ENCODE results near the gene CXorf58.

CXorf58 gene

GRCh38 chrX:23879380-23880090 lies 28.3 kb upstream of the CXorf58 start:
- no peak overlapping the region for H3K4me3 ChIP-seq (ENCODE audit: low read length)
- no peak for DNase-seq (ENCODE audit: low read depth)
- TF ChIP-seq, protein P1, sequence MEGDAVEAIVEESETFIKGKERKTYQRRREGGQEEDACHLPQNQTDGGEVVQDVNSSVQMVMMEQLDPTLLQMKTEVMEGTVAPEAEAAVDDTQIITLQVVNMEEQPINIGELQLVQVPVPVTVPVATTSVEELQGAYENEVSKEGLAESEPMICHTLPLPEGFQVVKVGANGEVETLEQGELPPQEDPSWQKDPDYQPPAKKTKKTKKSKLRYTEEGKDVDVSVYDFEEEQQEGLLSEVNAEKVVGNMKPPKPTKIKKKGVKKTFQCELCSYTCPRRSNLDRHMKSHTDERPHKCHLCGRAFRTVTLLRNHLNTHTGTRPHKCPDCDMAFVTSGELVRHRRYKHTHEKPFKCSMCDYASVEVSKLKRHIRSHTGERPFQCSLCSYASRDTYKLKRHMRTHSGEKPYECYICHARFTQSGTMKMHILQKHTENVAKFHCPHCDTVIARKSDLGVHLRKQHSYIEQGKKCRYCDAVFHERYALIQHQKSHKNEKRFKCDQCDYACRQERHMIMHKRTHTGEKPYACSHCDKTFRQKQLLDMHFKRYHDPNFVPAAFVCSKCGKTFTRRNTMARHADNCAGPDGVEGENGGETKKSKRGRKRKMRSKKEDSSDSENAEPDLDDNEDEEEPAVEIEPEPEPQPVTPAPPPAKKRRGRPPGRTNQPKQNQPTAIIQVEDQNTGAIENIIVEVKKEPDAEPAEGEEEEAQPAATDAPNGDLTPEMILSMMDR (conservative IDR thresholded peaks at IDR 0.05; ENCODE audit: low read depth, low read length) = no peak

DNA sequence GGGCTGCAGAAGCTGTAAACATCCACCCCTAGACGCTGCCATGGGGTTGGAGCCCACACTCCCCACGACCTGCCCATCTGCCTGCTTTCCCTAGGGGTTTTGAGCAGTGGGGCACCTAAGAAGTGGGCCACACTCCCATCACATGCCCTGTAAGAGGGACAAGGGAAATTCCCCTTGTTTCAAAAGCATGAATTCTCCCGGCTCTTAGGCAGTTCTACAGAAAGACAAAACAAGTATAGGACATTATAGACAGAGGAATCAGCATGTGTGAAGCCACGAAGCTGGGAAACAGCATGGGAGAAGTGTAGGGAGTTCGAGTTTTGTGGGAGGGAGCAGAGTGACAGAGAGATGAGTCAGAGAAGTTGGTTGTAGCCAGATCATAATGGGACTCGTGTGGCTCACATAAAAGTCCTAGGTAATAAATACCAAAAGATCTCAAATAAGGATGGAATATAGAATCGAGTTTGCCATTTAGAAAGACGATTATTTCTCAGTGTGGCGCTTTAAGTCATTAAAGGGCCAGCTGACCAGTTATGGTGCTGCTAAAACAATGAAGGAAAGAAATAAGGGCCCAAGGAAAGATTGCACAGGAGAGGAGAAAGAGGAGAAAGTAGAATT lies 24.0 kb upstream of the CXorf58 start:
- TF ChIP-seq, protein P1 (conservative IDR thresholded peaks at IDR 0.05; ENCODE audit: low read depth, low read length) = no peak
- DNase-seq (ENCODE audit: low read depth) = no peak
- no peak overlapping the region for H3K4me3 ChIP-seq (ENCODE audit: low read length)

GRCh38 chrX:23884427-23885024 lies 23.3 kb upstream of the CXorf58 start:
- H3K4me3 ChIP-seq (ENCODE audit: low read length) = no peak overlapping the region
- DNase-seq (ENCODE audit: low read depth) = no peak
- TF ChIP-seq, protein P1 (conservative IDR thresholded peaks at IDR 0.05; ENCODE audit: low read depth, low read length) = no peak

GRCh38 chrX:23885803-23886202 lies 22.0 kb upstream of the CXorf58 start:
- H3K4me3 ChIP-seq (ENCODE audit: low read length) = no peak overlapping the region
- no peak for DNase-seq (ENCODE audit: low read depth)
- TF ChIP-seq, protein P1 (conservative IDR thresholded peaks at IDR 0.05; ENCODE audit: low read depth, low read length) = no peak

- TF ChIP-seq, protein P1 (conservative IDR thresholded peaks at IDR 0.05; ENCODE audit: low read depth, low read length) = no peak
- DNase-seq (ENCODE audit: low read depth) = no peak
- H3K4me3 ChIP-seq (ENCODE audit: low read length) = no peak overlapping the region
These were observed 20.4 kb upstream of the CXorf58 start for GRCh38 chrX:23887451-23887850.

- no peak overlapping the region for H3K4me3 ChIP-seq (ENCODE audit: low read length)
- TF ChIP-seq, protein P1 (conservative IDR thresholded peaks at IDR 0.05; ENCODE audit: low read depth, low read length) = no peak
- DNase-seq (ENCODE audit: low read depth) = no peak
These were observed 19.9 kb upstream of the CXorf58 start for GRCh38 chrX:23887918-23888317.

All from retinal pigment epithelial cell (primary cell).